NCI-H1694 treated with DMSO at 0.1 percent for 48 hours (cell line): Measurements from ENCODE around the gene KRT79.
A peak's percentile ranks its signal among the peaks of the same experiment; 100 is the strongest.
"Not testable (repeated sequence)": the region's sequence is repeated elsewhere in the genome, so short reads cannot be mapped to it uniquely, and the experiment has no call there.

ENCODE experiments used
- DNase-seq: peaks from one replicate; lab custom pipeline; 2025; lab: John Stamatoyannopoulos, UW

The KRT79 gene

DNA sequence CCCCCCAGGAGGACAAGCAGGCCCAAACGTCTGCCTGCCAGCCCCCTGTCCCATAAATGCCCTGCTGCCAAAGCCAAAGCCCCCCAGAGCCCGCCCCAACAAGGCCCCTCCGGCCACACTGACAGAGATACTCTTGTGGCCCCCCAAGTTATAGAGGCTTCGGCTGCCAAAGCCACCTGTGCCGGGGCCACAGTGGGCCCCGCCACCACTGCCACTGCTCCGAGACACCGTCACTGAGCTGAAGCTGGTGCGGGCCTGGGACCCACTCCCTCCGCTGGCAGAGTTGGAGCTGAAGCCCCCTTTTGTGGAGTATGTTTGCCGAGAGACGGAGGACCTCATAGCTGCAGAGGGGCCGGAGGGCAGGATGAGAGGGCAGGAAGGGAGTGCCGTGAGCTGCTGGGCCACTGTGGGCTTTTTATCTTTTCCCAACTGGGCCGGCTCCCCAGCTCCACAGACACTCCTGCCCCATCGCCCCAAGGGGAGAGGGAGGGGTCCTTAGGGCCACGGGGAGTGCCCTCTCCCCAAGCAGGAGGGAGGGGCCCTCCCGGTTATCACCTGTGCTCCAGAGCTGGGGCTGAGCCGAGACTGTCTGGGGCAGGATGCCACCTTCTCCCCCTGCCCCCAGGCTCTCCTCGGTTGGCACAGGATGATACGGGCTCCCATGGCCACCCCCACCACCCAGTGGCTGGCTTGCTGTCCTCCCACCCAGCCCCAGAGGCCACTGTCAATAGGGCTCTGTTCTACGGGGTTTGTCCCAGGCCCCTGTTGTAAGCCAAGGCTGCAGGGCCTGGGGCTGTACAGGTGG lies at the start of gene KRT79:
TSS of gene KRT79 (minus strand) at position 390 of the 805 bp plus-strand sequence. CDS start at position 339, 51 bp downstream.
- DNase-seq = no peak

GRCh38 chr12:52880499-52880898 lies 46.4 kb upstream of the KRT79 start:
- not testable (repeated sequence) for DNase-seq

GRCh38 chr12:52879394-52880351 lies 45.6 kb upstream of the KRT79 start:
- peak; percentile 92 for DNase-seq

DNA sequence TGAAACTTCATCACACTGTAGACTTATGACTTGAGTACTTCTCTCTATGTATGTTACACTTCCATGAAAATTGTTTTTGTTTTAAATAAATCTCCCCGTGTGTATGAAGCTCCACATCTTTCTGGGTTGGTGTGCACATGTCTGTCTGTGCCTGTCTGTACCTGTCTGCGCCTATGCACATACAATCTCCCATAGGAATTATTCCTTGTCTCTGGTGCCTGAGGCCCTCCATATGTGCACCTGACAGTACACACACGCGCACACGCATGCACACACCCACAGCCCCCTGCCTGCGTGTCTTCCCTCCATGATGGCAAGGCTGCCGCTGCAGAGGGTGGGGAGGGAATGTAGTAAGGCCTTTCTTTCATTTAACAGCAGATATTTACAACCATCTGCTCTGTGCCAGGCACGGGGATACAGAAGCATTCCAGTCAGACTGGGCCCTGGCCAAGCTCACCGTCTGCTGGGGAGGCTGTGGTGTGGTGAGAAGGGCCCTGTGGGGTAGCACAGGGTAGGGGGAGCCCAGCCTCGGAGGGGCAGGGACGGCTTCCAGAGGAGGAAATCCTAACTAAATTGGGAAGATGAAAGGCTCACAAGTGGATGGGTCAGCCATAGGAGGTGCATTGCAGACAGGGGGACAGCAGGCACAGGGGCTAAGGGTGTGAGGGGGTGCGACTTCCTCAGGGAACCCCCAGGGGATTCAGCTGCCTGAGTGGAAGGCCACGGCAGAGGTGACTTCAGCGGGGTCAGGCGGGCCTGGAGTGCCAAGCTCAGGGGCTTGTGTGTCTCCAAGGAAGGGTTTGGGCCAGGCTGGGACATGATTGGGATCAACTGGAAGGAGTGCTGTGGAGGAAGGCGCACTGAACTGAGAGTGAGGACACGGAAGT lies 44.6 kb upstream of the KRT79 start:
- DNase-seq = peak; percentile 82

DNA sequence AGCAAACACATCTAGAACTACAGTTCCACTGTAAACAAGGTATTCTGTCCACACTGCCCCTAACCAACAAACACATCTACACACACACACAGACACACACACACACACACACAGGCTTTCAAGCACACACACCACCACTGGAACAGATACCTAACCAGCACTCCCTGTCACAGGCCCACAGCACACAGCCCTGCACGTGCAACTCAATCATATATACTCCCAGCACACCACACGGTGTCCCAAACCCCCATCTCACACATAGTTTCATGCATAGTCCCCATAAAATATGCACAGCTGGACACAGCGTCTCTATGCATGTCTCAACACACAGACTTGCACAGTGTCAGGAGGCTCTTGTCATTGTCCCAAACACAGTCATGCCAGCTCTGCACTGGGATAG lies 43.1 kb upstream of the KRT79 start:
- DNase-seq = peak; percentile 24

DNA sequence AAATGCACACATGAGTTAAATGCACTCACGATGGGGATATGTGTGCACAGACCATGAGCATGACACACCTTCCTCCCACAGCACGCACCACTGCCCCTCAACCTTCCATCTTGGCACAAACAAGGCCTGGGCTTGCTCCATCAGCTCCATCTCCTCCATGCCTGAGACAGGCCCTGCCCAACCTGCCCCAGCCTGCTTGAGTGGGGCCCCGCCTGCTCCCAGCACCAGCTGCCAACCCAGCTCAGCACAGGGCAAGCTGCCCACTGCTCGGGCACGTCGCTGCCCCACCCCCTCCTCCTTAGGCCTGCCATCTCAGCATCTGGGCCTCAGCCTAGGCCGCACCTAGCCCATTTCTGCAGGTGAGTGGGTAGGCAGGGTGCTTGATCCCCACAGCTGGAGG lies 42.3 kb upstream of the KRT79 start:
- peak; percentile 51 for DNase-seq

- no peak for DNase-seq
Measured at GRCh38 chr12:52874573-52875435, 40.7 kb upstream of the KRT79 start.

- peak; percentile 56 for DNase-seq
Measured at GRCh38 chr12:52873832-52874572, 39.9 kb upstream of the KRT79 start.

DNA sequence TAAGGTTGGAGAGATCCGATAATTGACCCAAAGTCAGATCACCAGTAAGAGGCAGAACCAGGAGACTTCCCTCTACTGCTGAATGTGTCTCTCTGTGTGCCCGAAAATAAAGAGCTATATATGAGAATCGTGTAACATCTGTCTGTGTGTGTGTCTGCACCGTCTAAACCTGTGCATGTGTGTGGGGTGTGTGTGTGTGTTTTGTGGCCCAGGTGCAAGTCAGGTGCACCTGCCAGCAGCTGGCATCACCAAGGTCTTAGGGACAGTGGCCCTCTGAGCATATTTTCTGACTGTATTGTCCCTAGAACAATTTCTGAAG lies 39.4 kb upstream of the KRT79 start:
- DNase-seq = peak; percentile 15

DNA sequence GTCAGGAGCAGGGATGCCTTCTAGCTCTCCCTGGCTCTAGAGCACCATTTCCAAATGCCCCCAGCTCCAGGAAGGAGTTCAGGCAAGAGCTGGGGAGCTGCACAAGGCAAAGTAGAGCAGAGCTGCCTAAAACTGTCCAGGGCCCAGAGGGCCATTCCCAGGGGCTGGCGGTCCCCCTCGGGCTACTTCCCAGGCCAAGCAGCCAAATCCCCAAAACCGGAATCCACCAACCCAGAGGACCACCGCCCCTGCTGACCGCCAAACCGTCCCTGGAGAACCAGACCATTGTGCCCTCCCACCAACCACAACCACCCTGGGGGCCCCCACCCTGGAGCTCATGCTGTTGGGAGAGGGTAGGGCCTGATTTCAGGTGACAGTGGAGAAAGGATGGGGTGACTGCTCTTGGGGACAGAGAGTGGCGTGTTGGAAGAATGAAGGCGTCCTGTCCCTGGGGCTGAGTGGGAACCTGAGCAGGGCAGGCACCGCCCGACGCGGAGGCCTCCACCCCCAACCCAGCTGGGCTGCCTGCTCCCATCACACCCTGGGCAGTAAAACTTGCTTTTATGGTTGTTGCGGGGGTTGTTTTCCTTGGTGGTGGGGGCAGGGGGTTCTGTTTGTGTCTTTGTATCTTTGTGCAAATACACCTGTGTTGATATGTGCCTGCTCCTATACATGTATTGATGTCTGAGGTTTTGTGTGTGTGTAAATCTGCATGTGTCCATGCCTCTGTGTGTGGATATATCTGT lies 38.7 kb upstream of the KRT79 start:
- DNase-seq = no peak

- DNase-seq = peak; percentile 88
Measured at GRCh38 chr12:52871291-52872039, 37.4 kb upstream of the KRT79 start.

- DNase-seq = peak; percentile 38
Measured at GRCh38 chr12:52870361-52871290, 36.5 kb upstream of the KRT79 start.

GRCh38 chr12:52867642-52868041 lies 33.5 kb upstream of the KRT79 start:
- no peak for DNase-seq

GRCh38 chr12:52867152-52867551 lies 33.0 kb upstream of the KRT79 start:
- DNase-seq = no peak

- DNase-seq = peak; percentile 56
Measured at GRCh38 chr12:52865090-52865944, 31.2 kb upstream of the KRT79 start.

DNA sequence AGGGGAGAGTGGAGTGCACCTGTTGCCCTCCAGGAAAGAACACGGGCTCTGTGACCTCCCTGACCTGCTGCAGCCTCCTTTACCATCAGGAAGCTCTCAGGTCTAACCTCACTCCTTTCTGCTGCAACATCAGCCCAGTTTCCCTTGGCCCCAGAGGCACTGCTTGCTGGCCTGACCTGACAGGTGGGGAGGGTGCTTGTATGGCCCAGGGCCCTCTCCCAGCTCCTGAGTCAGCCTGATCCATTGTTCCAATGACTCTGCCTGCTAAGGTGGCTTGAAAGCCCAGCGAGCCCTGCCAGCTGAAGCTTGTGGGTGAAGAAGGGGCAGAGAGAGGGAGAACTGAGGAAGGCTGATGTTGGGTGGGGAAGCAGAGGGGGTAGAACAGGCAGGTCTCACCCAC lies 27.9 kb upstream of the KRT79 start:
- DNase-seq = no peak

GRCh38 chr12:52861511-52861910 lies 27.4 kb upstream of the KRT79 start:
- DNase-seq = no peak
